ENCODE results near the gene NUP54. TPM values are rescaled to one million over a fixed set of nuclear protein-coding genes. Genes with fewer than 3 reads are reported as not detected.
A peak's percentile ranks its signal among the peaks of the same experiment; 100 is the strongest.

NUP54 gene
- total and polyA plus RNA-seq, 9 of the 15 experiments (the other 6 are each of a cell fraction or from before 2014, with no cell fraction given): 29.6 to 115 (median 67.7) TPM

DNA sequence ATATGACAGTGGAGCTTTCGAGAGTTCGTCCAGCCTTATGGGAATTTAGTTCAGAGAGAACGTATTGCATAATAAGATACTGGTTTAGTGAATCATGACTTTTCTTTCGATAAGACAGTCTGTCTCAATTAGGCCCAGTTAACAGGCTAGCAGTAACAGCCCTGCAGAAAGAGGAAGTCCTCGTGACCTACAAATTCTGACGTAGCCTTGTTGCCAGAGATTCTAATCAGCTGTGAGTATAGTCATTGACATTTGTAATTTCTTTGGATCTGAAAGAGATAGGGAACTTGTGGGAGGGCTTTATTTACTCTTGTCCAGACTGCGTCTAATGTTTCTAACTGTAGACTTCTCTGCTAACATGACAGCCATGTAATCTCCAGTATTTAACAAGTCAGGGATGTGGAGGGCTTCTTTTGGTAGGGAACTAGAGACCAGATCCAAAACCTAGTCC, 57.9 kb downstream of the NUP54 start:
- Histone ChIP-seq H2AFZ (ENCODE audit: low read depth, low read length) (peak overlapping the region; percentile 46; the same call in 1 of the 2 replicates), H3K79me2 (ENCODE audit: control insufficient read depth, insufficient read depth, low read length) (no peaks in the 10 kb centered on the region), H3K27ac (ENCODE audit: extremely low read depth, low read depth, low read length) (peak overlapping the region; percentile 44), H3K4me3 (no peak overlapping the region), H3K9me3 (replicated peaks; ENCODE audit: control insufficient read depth, insufficient read depth, low read depth, low read length) (no peaks in the 10 kb centered on the region), H3K27me3 (ENCODE audit: control insufficient read depth in 2 of 2, insufficient read depth in 2 of 2, low read length in 2 of 2) (no peaks in the 10 kb centered on the region), H3K9me1 (ENCODE audit: control insufficient read depth, insufficient read depth, low read length) (no peaks in the 10 kb centered on the region), H3K9ac (ENCODE audit: insufficient read depth in 1 of 2, low read depth in 2 of 2, low read length in 2 of 2) (no peak overlapping the region), H3K4me2 (ENCODE audit: insufficient read depth, low read length) (peak overlapping the region; percentile 12; the same call in 1 of the 2 replicates), H3K4me1 (replicated peaks in 1 of 2; ENCODE audit: control insufficient read depth in 2 of 2, insufficient read depth in 2 of 2, low read length in 2 of 2) (peaks cover 0 to 15% of the 10 kb centered on the region in 2 experiments; a peak in 4 of 5 replicates), H3K36me3 (ENCODE audit: control insufficient read depth, insufficient read depth, low read length) (no peaks in the 10 kb centered on the region), H4K20me1 (replicated peaks; ENCODE audit: control insufficient read depth, insufficient read depth, low read length) (no peaks in the 10 kb centered on the region)
- intact Hi-C loops (cut with micrococcal nuclease) (no loop called here), in situ Hi-C loops (cut with MboI) (no loop called here)
- ChIA-PET CTCF (ENCODE audit: low intra/inter-chr PET ratio) (interaction anchor here (0.7 kb wide), 1 partner anchor 27 kb away, joined by 3 read pairs; no protein-coding TSS in a partner anchor), POLR2A (interaction anchor here (0.6 kb wide), 1 partner anchor 867 kb away, joined by 3 read pairs; no protein-coding TSS in a partner anchor)
- FAIRE-seq (peak; percentile 83), ATAC-seq (peak; percentile 84), DNase-seq (ENCODE audit: extremely low read depth in 1 of 4, low spot score in 3 of 4) (peak; percentile 58 to 79 (median 60))
- BruUV-seq (replicated peaks): no TSS peak
- 2% methylated on average over 7 of the region's 7 CpGs for WGBS (ENCODE audit: insufficient coverage, low coverage, missing lambda C conversion rate)
- TF ChIP-seq MTA1 (IDR thresholded peaks at IDR 0.05; ENCODE audit: borderline replicate concordance): peak; percentile 70; the same call in 1 of the 2 replicates
- TF ChIP-seq MGA (IDR thresholded peaks at IDR 0.05): peak; percentile 46; the same call in 1 of the 2 replicates
- TF ChIP-seq SIRT6 (IDR thresholded peaks at IDR 0.05; ENCODE audit: low read depth, low read length): no peak
- TF ChIP-seq ATF1 (CRISPR knock-in tag; IDR thresholded peaks at IDR 0.05): no peak
- peak; percentile 93 for TF ChIP-seq ATF1 (tag; IDR thresholded peaks at IDR 0.05)
- TF ChIP-seq FOXM1 (IDR thresholded peaks at IDR 0.05; ENCODE audit: low read depth): peak; percentile 59; the same call in 1 of the 2 replicates
- no peak for TF ChIP-seq FOXM1 (CRISPR knock-in tag; IDR thresholded peaks at IDR 0.05; ENCODE audit: low read depth)
- TF ChIP-seq, protein P1, sequence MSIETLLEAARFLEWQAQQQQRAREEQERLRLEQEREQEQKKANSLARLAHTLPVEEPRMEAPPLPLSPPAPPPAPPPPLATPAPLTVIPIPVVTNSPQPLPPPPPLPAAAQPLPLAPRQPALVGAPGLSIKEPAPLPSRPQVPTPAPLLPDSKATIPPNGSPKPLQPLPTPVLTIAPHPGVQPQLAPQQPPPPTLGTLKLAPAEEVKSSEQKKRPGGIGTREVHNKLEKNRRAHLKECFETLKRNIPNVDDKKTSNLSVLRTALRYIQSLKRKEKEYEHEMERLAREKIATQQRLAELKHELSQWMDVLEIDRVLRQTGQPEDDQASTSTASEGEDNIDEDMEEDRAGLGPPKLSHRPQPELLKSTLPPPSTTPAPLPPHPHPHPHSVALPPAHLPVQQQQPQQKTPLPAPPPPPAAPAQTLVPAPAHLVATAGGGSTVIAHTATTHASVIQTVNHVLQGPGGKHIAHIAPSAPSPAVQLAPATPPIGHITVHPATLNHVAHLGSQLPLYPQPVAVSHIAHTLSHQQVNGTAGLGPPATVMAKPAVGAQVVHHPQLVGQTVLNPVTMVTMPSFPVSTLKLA (conservative IDR thresholded peaks at IDR 0.05): peak; percentile 25 to 53; a peak in 1 of 4 replicates
- no peak for TF ChIP-seq CBX8 (IDR thresholded peaks at IDR 0.05; ENCODE audit: borderline replicate concordance, extremely low read depth, low read depth, low read length, poor library complexity, severe bottlenecking)

Data from K562 (cell line).